Naive thymus-derived CD4-positive, alpha-beta T cell (primary cell): ENCODE results near the gene MACC1. TPM values are rescaled to one million over a fixed set of nuclear protein-coding genes. Genes with fewer than 3 reads are reported as not detected.
"Not testable (repeated sequence)": the region's sequence is repeated elsewhere in the genome, so short reads cannot be mapped to it uniquely, and the experiment has no call there.

Source experiments
- ATAC-seq: fragments of 150-1000 bp; cut with Tn5 transposase; 2 replicates; pipeline ENCODE4 v1.10.0; 2021; ENCODE audit warnings: mild to moderate bottlenecking, moderate library complexity
- CTCF ChIA-PET: fragments of 350-600 bp; sonication (Branson Sonifier 250); formaldehyde crosslinking; loops from one replicate; lab custom pipeline; 2021; ENCODE audit warnings: antibody characterized with exemption; lab: Charles Lee
- POLR2A ChIA-PET: fragments of 350-600 bp; sonication (Branson Sonifier 250); formaldehyde crosslinking; loops from one replicate; lab custom pipeline; 2021; ENCODE audit warnings: antibody characterized with exemption, inconsistent platforms; lab: Charles Lee
- DNase-seq, 9 donors: peaks; one replicate each; pipeline versions ENCODE4 v3.0.0 to v3.0.0-alpha.2; 2020 to 2022; ENCODE audit warnings: mixed read lengths in 1 of 9
- H3K27ac ChIP-seq: one replicate; pipeline ENCODE4 v1.7.0; 2013; ENCODE audit warnings: mild to moderate bottlenecking, low read depth, low read length, moderate library complexity
- H3K27me3 ChIP-seq, 2 donors: one replicate each; pipeline ENCODE4 v1.7.0; 2013; ENCODE audit warnings: low read length in 2 of 2, mild to moderate bottlenecking in 2 of 2, moderate library complexity in 2 of 2; ENCODE audit not compliant: control insufficient read depth in 2 of 2, insufficient read depth in 2 of 2
- H3K36me3 ChIP-seq, 3 experiments: 1 replicate in 2 of 3; 2 replicates in 1 of 3; pipeline ENCODE4 v1.7.0; 2013; ENCODE audit warnings: low read length in 3 of 3, mild to moderate bottlenecking in 3 of 3, moderate library complexity in 1 of 3; ENCODE audit not compliant: insufficient read depth in 3 of 3, control insufficient read depth in 2 of 3
- H3K4me1 ChIP-seq, 2 donors: one replicate each; pipeline ENCODE4 v1.7.0; 2013; ENCODE audit warnings: low read length in 2 of 2, mild to moderate bottlenecking in 2 of 2, moderate library complexity in 1 of 2; ENCODE audit not compliant: control insufficient read depth in 2 of 2, insufficient read depth in 2 of 2
- H3K4me3 ChIP-seq: 2 replicates; pipeline ENCODE4 v1.7.0; 2013; ENCODE audit warnings: mild to moderate bottlenecking, low read length
- H3K9me3 ChIP-seq, 3 experiments: 1 replicate in 2 of 3; 2 replicates in 1 of 3; pipeline ENCODE4 v1.7.0; 2013; ENCODE audit warnings: low read length in 3 of 3; ENCODE audit not compliant: control insufficient read depth in 2 of 3
- H3K27ac Mint-ChIP-seq, 9 donors: one replicate each; pipeline ENCODE4 v1.8.0; 2020 to 2022; ENCODE audit warnings: mixed read lengths in 9 of 9, mild to moderate bottlenecking in 8 of 9, moderate library complexity in 5 of 9, inconsistent platforms in 2 of 9
- H3K27me3 Mint-ChIP-seq, 5 donors: one replicate each; pipeline ENCODE4 v1.8.0; 2021 to 2022; ENCODE audit warnings: mixed read lengths in 5 of 5, mild to moderate bottlenecking in 1 of 5
- H3K36me3 Mint-ChIP-seq, 5 donors: one replicate each; pipeline ENCODE4 v1.8.0; 2020 to 2022; ENCODE audit warnings: mixed read lengths in 5 of 5, mild to moderate bottlenecking in 3 of 5, inconsistent platforms in 1 of 5
- H3K4me1 Mint-ChIP-seq, 7 donors: one replicate each; pipeline ENCODE4 v1.8.0; 2020 to 2022; ENCODE audit warnings: mixed read lengths in 7 of 7, mild to moderate bottlenecking in 3 of 7, inconsistent platforms in 1 of 7
- H3K4me3 Mint-ChIP-seq, 10 donors: one replicate each; pipeline ENCODE4 v1.8.0; 2020 to 2022; ENCODE audit warnings: mild to moderate bottlenecking in 10 of 10, mixed read lengths in 10 of 10, moderate library complexity in 6 of 10, inconsistent platforms in 2 of 10
- H3K9me3 Mint-ChIP-seq, 11 donors: one replicate each; pipeline ENCODE4 v1.8.0; 2020 to 2022; ENCODE audit warnings: mixed read lengths in 11 of 11, mild to moderate bottlenecking in 4 of 11, inconsistent platforms in 1 of 11, moderate library complexity in 1 of 11
- intact Hi-C, 2 donors: fragments of 100-400 bp; cut with micrococcal nuclease; formaldehyde crosslinking; loops; one replicate each; pipeline ENCODE4 v1.15.1; 2023
- polyA plus RNA-seq, 2 donors: library from polyadenylated mRNA; unstranded; fragments of 300-500 nt; fragmentation: Illumina TruSeq; gene quantifications; one replicate each; pipeline ENCODE4 v1.2.3, GENCODE V29; 2021
- total RNA-seq, 6 experiments: library from RNA in 5 of 6; stranded (reverse) in 5 of 6; gene quantifications; 1 replicate in 5 of 6; 2 replicates in 1 of 6; pipeline ENCODE4 v1.2.3 and lab custom pipeline; 2021 to 2026

The MACC1 gene
- total and polyA plus RNA-seq, 7 experiments from 2014 or later = 0.03 to 0.24 (median 0.13) TPM

GRCh38 chr7:20211376-20211775 is 5.8 kb downstream of the MACC1 start:
- Histone ChIP-seq H3K9me3 (peaks cover 0 to 5% (median 0%) of the 10 kb centered on the region in 3 experiments), H3K4me3 (no peak overlapping the region), H3K27me3 (no peaks in the 10 kb centered on the region), H3K4me1 (no peaks in the 10 kb centered on the region), H3K27ac (no peak overlapping the region), H3K36me3 (no peaks in the 10 kb centered on the region)
- peaks cover 0 to 10% (median 3%) of the 10 kb centered on the region in 11 donors for H3K9me3 Mint-ChIP-seq
- no peak overlapping the region for H3K27ac Mint-ChIP-seq
- H3K36me3 Mint-ChIP-seq = no peaks in the 10 kb centered on the region
- ATAC-seq (no peak), DNase-seq (no peak)
- H3K27me3 Mint-ChIP-seq = peaks cover 0 to 5% (median 0%) of the 10 kb centered on the region in 5 donors
- ChIA-PET POLR2A (no interaction called here), CTCF (no interaction called here)
- no peak overlapping the region for H3K4me3 Mint-ChIP-seq
- H3K4me1 Mint-ChIP-seq = peaks cover 0 to 2% (median 0%) of the 10 kb centered on the region in 7 donors
- intact Hi-C loops = no loop called here

- Histone ChIP-seq H3K4me3 (no peak overlapping the region), H3K4me1 (no peaks in the 10 kb centered on the region), H3K36me3 (no peaks in the 10 kb centered on the region), H3K27me3 (no peaks in the 10 kb centered on the region), H3K27ac (no peak overlapping the region), H3K9me3 (peaks cover 0 to 5% (median 0%) of the 10 kb centered on the region in 3 experiments)
- ChIA-PET POLR2A (no interaction called here), CTCF (no interaction called here)
- intact Hi-C loops = no loop called here
- ATAC-seq (no peak), DNase-seq (no peak)
- no peaks in the 10 kb centered on the region for H3K27me3 Mint-ChIP-seq
- H3K9me3 Mint-ChIP-seq = peaks cover 0 to 16% (median 6%) of the 10 kb centered on the region in 11 donors
- H3K4me1 Mint-ChIP-seq = no peaks in the 10 kb centered on the region
- no peaks in the 10 kb centered on the region for H3K36me3 Mint-ChIP-seq
- H3K4me3 Mint-ChIP-seq = no peak overlapping the region
- H3K27ac Mint-ChIP-seq = no peak overlapping the region
Measured at GRCh38 chr7:20208651-20209307, 8.4 kb downstream of the MACC1 start.

GRCh38 chr7:20207811-20208210 is 9.4 kb downstream of the MACC1 start:
- CTCF ChIA-PET, H3K9me3 ChIP-seq, POLR2A ChIA-PET, H3K4me3 ChIP-seq, intact Hi-C loops, ATAC-seq, H3K27ac ChIP-seq, H3K27ac Mint-ChIP-seq, H3K27me3 Mint-ChIP-seq, H3K4me1 Mint-ChIP-seq, H3K27me3 ChIP-seq, H3K4me3 Mint-ChIP-seq, H3K4me1 ChIP-seq, H3K36me3 ChIP-seq, H3K36me3 Mint-ChIP-seq, DNase-seq: not testable (repeated sequence)
- H3K9me3 Mint-ChIP-seq = peaks cover 0 to 16% (median 6%) of the 10 kb centered on the region in 11 donors

- no peaks in the 10 kb centered on the region for H3K36me3 Mint-ChIP-seq
- ATAC-seq = no peak
- Histone ChIP-seq H3K36me3 (no peaks in the 10 kb centered on the region), H3K27ac (no peak overlapping the region), H3K4me1 (no peaks in the 10 kb centered on the region), H3K4me3 (no peak overlapping the region), H3K9me3 (peaks cover 0 to 5% (median 0%) of the 10 kb centered on the region in 3 experiments), H3K27me3 (no peaks in the 10 kb centered on the region)
- intact Hi-C loops = no loop called here
- H3K27me3 Mint-ChIP-seq = no peaks in the 10 kb centered on the region
- H3K4me3 Mint-ChIP-seq = no peak overlapping the region
- peaks cover 0 to 3% (median 0%) of the 10 kb centered on the region in 7 donors for H3K4me1 Mint-ChIP-seq
- H3K9me3 Mint-ChIP-seq = peaks cover 0 to 16% (median 6%) of the 10 kb centered on the region in 11 donors
- ChIA-PET CTCF (no interaction called here), POLR2A (no interaction called here)
- no peak for DNase-seq
- H3K27ac Mint-ChIP-seq = no peak overlapping the region
Measured at GRCh38 chr7:20206104-20206896, 10.9 kb downstream of the MACC1 start.

- H3K36me3 ChIP-seq = no peaks in the 10 kb centered on the region
- no peak overlapping the region for H3K4me3 ChIP-seq
- ATAC-seq (no peak), DNase-seq (no peak)
- H3K36me3 Mint-ChIP-seq = no peaks in the 10 kb centered on the region
- no peak overlapping the region for H3K4me3 Mint-ChIP-seq
- peaks cover 0 to 18% (median 3%) of the 10 kb centered on the region in 11 donors for H3K9me3 Mint-ChIP-seq
- H3K27me3 Mint-ChIP-seq = no peaks in the 10 kb centered on the region
- no peak overlapping the region for H3K27ac Mint-ChIP-seq
- no peaks in the 10 kb centered on the region for H3K9me3 ChIP-seq
- H3K4me1 ChIP-seq = no peaks in the 10 kb centered on the region
- H3K27me3 ChIP-seq = no peaks in the 10 kb centered on the region
- intact Hi-C loops = no loop called here
- CTCF ChIA-PET = no interaction called here
- POLR2A ChIA-PET = no interaction called here
- H3K4me1 Mint-ChIP-seq = peaks cover 0 to 7% (median 3%) of the 10 kb centered on the region in 7 donors
- no peak overlapping the region for H3K27ac ChIP-seq
Measured at GRCh38 chr7:20203316-20203715, 13.9 kb downstream of the MACC1 start.

- Histone ChIP-seq H3K9me3 (no peaks in the 10 kb centered on the region), H3K27me3 (no peaks in the 10 kb centered on the region), H3K36me3 (no peaks in the 10 kb centered on the region), H3K4me1 (no peaks in the 10 kb centered on the region), H3K27ac (no peak overlapping the region), H3K4me3 (no peak overlapping the region)
- intact Hi-C loops = no loop called here
- Mint-ChIP-seq H3K9me3 (peaks cover 0 to 12% (median 0%) of the 10 kb centered on the region in 11 donors), H3K4me3 (no peak overlapping the region), H3K27me3 (no peaks in the 10 kb centered on the region), H3K4me1 (peaks cover 0 to 7% (median 3%) of the 10 kb centered on the region in 7 donors), H3K27ac (no peak overlapping the region), H3K36me3 (no peaks in the 10 kb centered on the region)
- ATAC-seq (peak; percentile 60), DNase-seq (no peak)
- ChIA-PET CTCF (no interaction called here), POLR2A (no interaction called here)
Measured at GRCh38 chr7:20201380-20201779, 15.8 kb downstream of the MACC1 start.
